HG03066 (cell line): ENCODE measurements around the gene CORO2A.
"Not testable (repeated sequence)": the region's sequence is repeated elsewhere in the genome, so short reads cannot be mapped to it uniquely, and the experiment has no call there.

Experiments
- ATAC-seq: cut with Tn5 transposase; IDR thresholded peaks from one replicate; pipeline ENCODE4 v1.9.1; 2021; ENCODE audit warnings: low read depth; ENCODE audit not compliant: unreplicated experiment

Gene CORO2A

GRCh38 chr9:98091735-98092612 lies 100.5 kb downstream of the CORO2A start:
- no peak for ATAC-seq

GRCh38 chr9:98090674-98091073 lies 101.8 kb downstream of the CORO2A start:
- ATAC-seq, result not testable (repeated sequence)

- no peak for ATAC-seq
Measured at GRCh38 chr9:98087420-98088354, 104.8 kb downstream of the CORO2A start.

- ATAC-seq, result no peak
Measured at GRCh38 chr9:98086461-98086860, 106.0 kb downstream of the CORO2A start.

- ATAC-seq, result no peak
Measured at GRCh38 chr9:98085944-98086343, 106.5 kb downstream of the CORO2A start.

GRCh38 chr9:98085058-98085457 lies 107.4 kb downstream of the CORO2A start:
- no peak for ATAC-seq

- no peak for ATAC-seq
Measured at GRCh38 chr9:98084396-98084795, 108.0 kb downstream of the CORO2A start.

- no peak for ATAC-seq
Measured at GRCh38 chr9:98083566-98084183, 108.8 kb downstream of the CORO2A start.

GRCh38 chr9:98083061-98083501 lies 109.4 kb downstream of the CORO2A start:
- ATAC-seq, result no peak

GRCh38 chr9:98081477-98082219 lies 110.8 kb downstream of the CORO2A start:
- no peak for ATAC-seq

- ATAC-seq, result no peak
Measured at GRCh38 chr9:98080780-98081179, 111.7 kb downstream of the CORO2A start.

- ATAC-seq, result no peak
Measured at GRCh38 chr9:98080326-98080725, 112.1 kb downstream of the CORO2A start.

GRCh38 chr9:98078895-98079294 lies 113.5 kb downstream of the CORO2A start:
- no peak for ATAC-seq

GRCh38 chr9:98076514-98076890 lies 115.9 kb downstream of the CORO2A start:
- not testable (repeated sequence) for ATAC-seq

GRCh38 chr9:98075332-98075805 lies 117.1 kb downstream of the CORO2A start:
- ATAC-seq, result no peak

- ATAC-seq, result no peak
Measured at GRCh38 chr9:98074115-98074990, 118.1 kb downstream of the CORO2A start.

GRCh38 chr9:98071737-98072136 lies 120.7 kb downstream of the CORO2A start:
- ATAC-seq, result no peak
